Small intestine (tissue), 7 donors: ENCODE data around the gene FER. TPM values are rescaled to one million over a fixed set of nuclear protein-coding genes. Genes with fewer than 3 reads are reported as not detected.

Source experiments
- DNase-seq, 2 donors: peaks; one replicate each; pipeline versions ENCODE4 v3.0.0 to v3.0.0-alpha.2; 2013
- FAIRE-seq: peaks from 2 replicates; lab custom pipeline; 2012; peaks lifted over from hg19 to GRCh38; lab: Jason Lieb, UNC
- H3K27ac ChIP-seq, 3 donors: one replicate each; pipeline ENCODE4 v1.5.1; 2013; ENCODE audit warnings: low read length in 2 of 3, mild to moderate bottlenecking in 2 of 3, control low read depth in 1 of 3, inconsistent platforms in 1 of 3, low read depth in 1 of 3, moderate library complexity in 1 of 3
- H3K27me3 ChIP-seq, 3 donors: one replicate each; pipeline ENCODE4 v1.6.1; 2013; ENCODE audit warnings: low read length in 3 of 3, inconsistent platforms in 1 of 3; ENCODE audit not compliant: control insufficient read depth in 3 of 3, insufficient read depth in 3 of 3
- H3K36me3 ChIP-seq, 3 donors: one replicate each; pipeline ENCODE4 v1.6.1; 2013; ENCODE audit warnings: low read length in 3 of 3, inconsistent platforms in 1 of 3, low read depth in 1 of 3, mild to moderate bottlenecking in 1 of 3, moderate library complexity in 1 of 3; ENCODE audit not compliant: control insufficient read depth in 3 of 3, insufficient read depth in 2 of 3
- H3K4me1 ChIP-seq, 3 donors: one replicate each; pipeline ENCODE4 v1.6.1; 2013; ENCODE audit warnings: low read length in 2 of 3, inconsistent platforms in 1 of 3, low read depth in 1 of 3, mild to moderate bottlenecking in 1 of 3, moderate library complexity in 1 of 3; ENCODE audit not compliant: control insufficient read depth in 3 of 3, insufficient read depth in 2 of 3
- H3K4me3 ChIP-seq, 3 donors: one replicate each; pipeline ENCODE4 v1.5.1; 2013; ENCODE audit warnings: low read length in 3 of 3, control low read depth in 1 of 3, inconsistent platforms in 1 of 3, low read depth in 1 of 3, mild to moderate bottlenecking in 1 of 3, moderate library complexity in 1 of 3
- H3K9me3 ChIP-seq, 2 donors: one replicate each; pipeline ENCODE4 v1.6.1; 2013; ENCODE audit warnings: low read depth in 1 of 2, low read length in 1 of 2; ENCODE audit not compliant: control insufficient read depth in 2 of 2, insufficient read depth in 1 of 2
- WGBS, 3 donors: extraction: QIAGEN DNeasy Blood & Tissue Kit; methylation state at CpG; one replicate each; pipeline ENCODE4 v1.1.7; 2013; 5-methylcytosine and 5-hydroxymethylcytosine counted together
- polyA plus RNA-seq, 4 donors: library from polyadenylated mRNA; stranded (reverse) in 3 of 4; unstranded in 1 of 4; fragments of 200-250 nt in 3 of 4; fragments of 120-200 nt in 1 of 4; gene quantifications; one replicate each; pipeline versions ENCODE4 v1.2.1 to v1.2.3, GENCODE V29; 2013
- donor health status: healthy with polysubstance abuse.
- donor health status: control.
- donor health status: control.
- donor health status: Bipolar disorder and iron deficiency.
- donor health status: healthy.

Gene FER
- polyA plus RNA-seq, 4 donors: 1.1 to 5.0 (median 2.3) TPM

- Histone ChIP-seq H3K4me1 (no peaks in the 10 kb centered on the region), H3K27me3 (no peaks in the 10 kb centered on the region), H3K36me3 (no peaks in the 10 kb centered on the region), H3K4me3 (no peak overlapping the region), H3K27ac (no peak overlapping the region), H3K9me3 (no peaks in the 10 kb centered on the region)
- WGBS, 3 donors: 89 to 97% (median 92%) methylated on average over 2 of the region's 2 CpGs
- DNase-seq (no peak), FAIRE-seq (no peak)
These were observed 364.0 kb downstream of the FER start for GRCh38 chr5:109111680-109112079.

GRCh38 chr5:109113608-109114007 lies 365.9 kb downstream of the FER start:
- 97 to 100% (median 99%) methylated on average over 3 of the region's 3 CpGs for WGBS, 3 donors
- Histone ChIP-seq H3K36me3 (no peaks in the 10 kb centered on the region), H3K9me3 (no peaks in the 10 kb centered on the region), H3K4me1 (no peaks in the 10 kb centered on the region), H3K27ac (no peak overlapping the region), H3K4me3 (no peak overlapping the region), H3K27me3 (no peaks in the 10 kb centered on the region)
- FAIRE-seq: no peak
- DNase-seq: no peak

GRCh38 chr5:109121225-109121624 lies 373.5 kb downstream of the FER start:
- no peaks in the 10 kb centered on the region for H3K27me3 ChIP-seq
- H3K27ac ChIP-seq: no peak overlapping the region
- H3K4me1 ChIP-seq: no peaks in the 10 kb centered on the region
- no peaks in the 10 kb centered on the region for H3K9me3 ChIP-seq
- whole genome bisulfite sequencing, 3 donors: 87 to 94% (median 91%) methylated on average over 3 of the region's 3 CpGs
- H3K36me3 ChIP-seq: no peaks in the 10 kb centered on the region
- no peak for FAIRE-seq
- no peak overlapping the region for H3K4me3 ChIP-seq
- no peak for DNase-seq

- Histone ChIP-seq H3K27me3 (no peaks in the 10 kb centered on the region), H3K4me3 (no peak overlapping the region), H3K4me1 (no peaks in the 10 kb centered on the region), H3K9me3 (no peaks in the 10 kb centered on the region), H3K36me3 (no peaks in the 10 kb centered on the region), H3K27ac (no peak overlapping the region)
- FAIRE-seq (no peak), DNase-seq (no peak)
- 54 to 76% (median 71%) methylated on average over 6 of the region's 6 CpGs for WGBS, 3 donors
These were observed 378.2 kb downstream of the FER start for GRCh38 chr5:109125755-109126429.

GRCh38 chr5:109126481-109126880 lies 378.8 kb downstream of the FER start:
- FAIRE-seq (no peak), DNase-seq (no peak)
- no peaks in the 10 kb centered on the region for H3K36me3 ChIP-seq
- no peaks in the 10 kb centered on the region for H3K4me1 ChIP-seq
- H3K4me3 ChIP-seq: no peak overlapping the region
- H3K27me3 ChIP-seq: no peaks in the 10 kb centered on the region
- WGBS, 3 donors: 41 to 76% (median 66%) methylated on average over 1 of the region's 1 CpG
- H3K27ac ChIP-seq: no peak overlapping the region
- no peaks in the 10 kb centered on the region for H3K9me3 ChIP-seq

GRCh38 chr5:109136906-109137305 lies 389.2 kb downstream of the FER start:
- DNase-seq (no peak), FAIRE-seq (no peak)
- WGBS, 3 donors: 65 to 87% (median 84%) methylated on average over 2 of the region's 2 CpGs

GRCh38 chr5:109141222-109142200 lies 393.8 kb downstream of the FER start:
- no peaks in the 10 kb centered on the region for H3K4me1 ChIP-seq
- H3K27ac ChIP-seq: no peak overlapping the region
- no peak for FAIRE-seq
- H3K4me3 ChIP-seq: no peak overlapping the region
- no peaks in the 10 kb centered on the region for H3K27me3 ChIP-seq
- no peaks in the 10 kb centered on the region for H3K36me3 ChIP-seq
- no peaks in the 10 kb centered on the region for H3K9me3 ChIP-seq
- WGBS, 3 donors: 84 to 85% (median 85%) methylated on average over 4 of the region's 4 CpGs
- no peak for DNase-seq

More at GRCh38 chr5:109136906-109137305, 389.2 kb downstream of the FER start:
- H3K27ac ChIP-seq: no peak overlapping the region
- H3K9me3 ChIP-seq: no peaks in the 10 kb centered on the region
- no peaks in the 10 kb centered on the region for H3K36me3 ChIP-seq
- H3K4me1 ChIP-seq: peaks cover 0 to 3% (median 0%) of the 10 kb centered on the region in 3 donors
- no peak overlapping the region for H3K4me3 ChIP-seq
- H3K27me3 ChIP-seq: no peaks in the 10 kb centered on the region

- no peaks in the 10 kb centered on the region for H3K9me3 ChIP-seq
- H3K36me3 ChIP-seq: no peaks in the 10 kb centered on the region
- H3K27me3 ChIP-seq: no peaks in the 10 kb centered on the region
- no peaks in the 10 kb centered on the region for H3K4me1 ChIP-seq
- FAIRE-seq: no peak
- no peak overlapping the region for H3K4me3 ChIP-seq
- DNase-seq: peak in 1 of 2 donors; percentile 1
- H3K27ac ChIP-seq: no peak overlapping the region
These were observed 395.3 kb downstream of the FER start for GRCh38 chr5:109143031-109143430.
